Measurements from ENCODE around the gene SLC9A8. TPM values are rescaled to one million over a fixed set of nuclear protein-coding genes. Genes with fewer than 3 reads are reported as not detected.

SLC9A8 gene
- total and polyA plus RNA-seq, 2 of the 4 experiments (the other 2 are of a cell fraction): 4.1 to 5.0 TPM

- no peak overlapping the region for H2AFZ ChIP-seq (replicated peaks; ENCODE audit: low read length, poor library complexity)
- H2BK20ac ChIP-seq (ENCODE audit: low read depth, low read length): no peak overlapping the region
- no TSS peak for BruUV-seq (replicated peaks)
- no peak overlapping the region for H3K27ac ChIP-seq (ENCODE audit: insufficient read depth, low read length)
- no peaks in the 10 kb centered on the region for H3K27me3 ChIP-seq (ENCODE audit: control insufficient read depth, insufficient read depth, low read length)
- H3K56ac ChIP-seq (ENCODE audit: extremely low read depth, insufficient read depth, low read length): no peak overlapping the region
- H2BK15ac ChIP-seq (ENCODE audit: low read depth, low read length): no peak overlapping the region
- in situ Hi-C loops (cut with MboI; ENCODE audit: low sequenced_read_pairs): no loop called here
- H3K4ac ChIP-seq (ENCODE audit: low read depth, low read length): no peak overlapping the region
- no peaks in the 10 kb centered on the region; a peak in 1 of 4 replicates for H3K79me1 ChIP-seq (ENCODE audit: low read depth in 1 of 2, low read length in 2 of 2)
- DNase-seq (no peak), ATAC-seq (ENCODE audit: low read depth) (no peak)
- intact Hi-C loops (cut with micrococcal nuclease): no loop called here
- CTCF ChIA-PET: interaction anchor here (0.6 kb wide), 1 partner anchor 286 kb away, joined by 4 read pairs; no protein-coding TSS in a partner anchor
- H3K9ac ChIP-seq (ENCODE audit: low read depth, low read length): no peak overlapping the region
- dilution Hi-C loops (cut with HindIII; ENCODE audit: low sequenced_read_pairs, unreplicated experiment): no loop called here
- no peaks in the 10 kb centered on the region for H3K9me1 ChIP-seq (ENCODE audit: insufficient read depth, low read length)
- POLR2A ChIA-PET (ENCODE audit: unreplicated experiment): no interaction called here
- WGBS, 2 experiments (ENCODE audit: extremely low coverage in 2 of 2, insufficient read length in 1 of 2): 60% methylated on average over 1 of the region's 9 CpGs; no CpG with 5 or more reads in 1 of the 2 experiments
- no peak overlapping the region for H3K14ac ChIP-seq (replicated peaks; ENCODE audit: low read depth, low read length)
- no peak overlapping the region for H3K18ac ChIP-seq (ENCODE audit: low read depth, low read length)
- H4K91ac ChIP-seq (ENCODE audit: insufficient read depth, low read depth, low read length): no peak overlapping the region
- no peak overlapping the region for H3K4me3 ChIP-seq (ENCODE audit: insufficient read depth, low read depth, low read length)
- H3K36me3 ChIP-seq (ENCODE audit: control insufficient read depth, insufficient read depth, low read length): peaks cover 10% of the 10 kb centered on the region; the same call in 1 of the 2 replicates
- H2AK9ac ChIP-seq (replicated peaks; ENCODE audit: low read depth, low read length, poor library complexity): no peak overlapping the region
- H4K20me1 ChIP-seq (ENCODE audit: insufficient read depth, low read length): 0 out of 2 replicates have a peak, but pooled peaks cover 9% of the 10 kb centered on the region
- H3K4me1 ChIP-seq (ENCODE audit: control insufficient read depth, insufficient read depth, low read length): peaks cover 29% of the 10 kb centered on the region
- no peak overlapping the region for H2BK120ac ChIP-seq (ENCODE audit: low read depth, low read length)
- H4K8ac ChIP-seq (ENCODE audit: low read depth in 2 of 2, low read length in 2 of 2): no peak overlapping the region
- H3K4me2 ChIP-seq (ENCODE audit: low read depth, low read length): no peak overlapping the region
- H3K23ac ChIP-seq (ENCODE audit: low read depth, low read length): no peak overlapping the region
- no peak overlapping the region for H4K5ac ChIP-seq (ENCODE audit: low read depth, low read length)
- no peaks in the 10 kb centered on the region for H3K9me3 ChIP-seq (ENCODE audit: control insufficient read depth, insufficient read depth, low read length)
- no peak for TF ChIP-seq ELK1 (IDR thresholded peaks at IDR 0.05; ENCODE audit: borderline replicate concordance, low read depth, low read length)
- TF ChIP-seq CHD1 (IDR thresholded peaks at IDR 0.05; ENCODE audit: low read depth, low read length): no peak
- TF ChIP-seq POLR2A (IDR thresholded peaks at IDR 0.05; ENCODE audit: low read depth, low read length): no peak
- no peak for TF ChIP-seq CEBPB (IDR thresholded peaks at IDR 0.05; ENCODE audit: low read depth, low read length)
- no peak for TF ChIP-seq RFX5 (IDR thresholded peaks at IDR 0.05; ENCODE audit: low read depth, low read length)
- no peak for TF ChIP-seq NFE2L2 (IDR thresholded peaks at IDR 0.05; ENCODE audit: low read depth, low read length)
- TF ChIP-seq FOS (IDR thresholded peaks at IDR 0.05; ENCODE audit: low read depth, low read length): no peak
- no peak for TF ChIP-seq RCOR1 (IDR thresholded peaks at IDR 0.05; ENCODE audit: insufficient replicate concordance, low read length)
- no peak for TF ChIP-seq MAZ (IDR thresholded peaks at IDR 0.05; ENCODE audit: borderline replicate concordance, low read depth, low read length)
- no peak for TF ChIP-seq BHLHE40 (IDR thresholded peaks at IDR 0.05; ENCODE audit: low read depth, low read length)
- TF ChIP-seq MXI1 (IDR thresholded peaks at IDR 0.05; ENCODE audit: borderline replicate concordance, low read depth, low read length): no peak
- no peak for TF ChIP-seq MAFK (IDR thresholded peaks at IDR 0.05; ENCODE audit: low read depth, low read length)
- no peak for TF ChIP-seq SMC3 (IDR thresholded peaks at IDR 0.05; ENCODE audit: low read depth, low read length)
- TF ChIP-seq RAD21 (IDR thresholded peaks at IDR 0.05; ENCODE audit: low read length): no peak
- TF ChIP-seq USF2 (IDR thresholded peaks at IDR 0.05; ENCODE audit: low read depth, low read length): no peak
- TF ChIP-seq CTCF (conservative IDR thresholded peaks at IDR 0.05; ENCODE audit: low read depth, low read length): no peak
- no peak overlapping the region for H2AK5ac ChIP-seq (ENCODE audit: low read depth, low read length)
- H2BK5ac ChIP-seq (ENCODE audit: low read depth, low read length, poor library complexity, severe bottlenecking): no peak overlapping the region
Measured at GRCh38 chr20:49889935-49890333, 77.3 kb downstream of the SLC9A8 start.
